CD4-positive, alpha-beta T cell treated with Interleukin-1 beta for 1 hour (primary cell): ENCODE results near the gene USP17L25.
"Not testable (repeated sequence)": the region's sequence is repeated elsewhere in the genome, so short reads cannot be mapped to it uniquely, and the experiment has no call there.

Experiments used
- DNase-seq, 2 donors: peaks; one replicate each; pipeline ENCODE4 v3.0.0-alpha.2; 2020 to 2022

USP17L25 gene, protein sequence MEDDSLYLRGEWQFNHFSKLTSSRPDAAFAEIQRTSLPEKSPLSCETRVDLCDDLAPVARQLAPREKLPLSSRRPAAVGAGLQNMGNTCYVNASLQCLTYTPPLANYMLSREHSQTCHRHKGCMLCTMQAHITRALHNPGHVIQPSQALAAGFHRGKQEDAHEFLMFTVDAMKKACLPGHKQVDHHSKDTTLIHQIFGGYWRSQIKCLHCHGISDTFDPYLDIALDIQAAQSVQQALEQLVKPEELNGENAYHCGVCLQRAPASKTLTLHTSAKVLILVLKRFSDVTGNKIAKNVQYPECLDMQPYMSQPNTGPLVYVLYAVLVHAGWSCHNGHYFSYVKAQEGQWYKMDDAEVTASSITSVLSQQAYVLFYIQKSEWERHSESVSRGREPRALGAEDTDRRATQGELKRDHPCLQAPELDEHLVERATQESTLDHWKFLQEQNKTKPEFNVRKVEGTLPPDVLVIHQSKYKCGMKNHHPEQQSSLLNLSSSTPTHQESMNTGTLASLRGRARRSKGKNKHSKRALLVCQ

DNA sequence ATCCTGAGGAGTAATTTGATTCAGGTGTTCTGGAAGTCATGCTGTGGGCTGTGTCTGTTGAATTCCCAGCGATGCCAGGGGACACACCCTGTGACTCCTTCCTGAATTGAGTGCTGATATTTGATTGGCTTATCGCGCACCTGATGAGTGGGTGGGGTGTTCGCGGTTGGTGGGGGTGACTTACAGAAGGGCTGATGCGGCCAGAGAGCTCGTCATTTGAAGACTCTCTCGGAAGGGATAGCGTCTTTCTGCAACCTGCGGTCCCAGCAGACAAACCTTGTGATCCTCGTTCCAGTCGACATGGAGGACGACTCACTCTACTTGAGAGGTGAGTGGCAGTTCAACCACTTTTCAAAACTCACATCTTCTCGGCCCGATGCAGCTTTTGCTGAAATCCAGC, at the start of gene USP17L25:
USP17L25 (plus strand) TSS at position 301 of the 400 bp plus-strand sequence; CDS start at position 301, 0 bp downstream.
- not testable (repeated sequence) for DNase-seq

DNA sequence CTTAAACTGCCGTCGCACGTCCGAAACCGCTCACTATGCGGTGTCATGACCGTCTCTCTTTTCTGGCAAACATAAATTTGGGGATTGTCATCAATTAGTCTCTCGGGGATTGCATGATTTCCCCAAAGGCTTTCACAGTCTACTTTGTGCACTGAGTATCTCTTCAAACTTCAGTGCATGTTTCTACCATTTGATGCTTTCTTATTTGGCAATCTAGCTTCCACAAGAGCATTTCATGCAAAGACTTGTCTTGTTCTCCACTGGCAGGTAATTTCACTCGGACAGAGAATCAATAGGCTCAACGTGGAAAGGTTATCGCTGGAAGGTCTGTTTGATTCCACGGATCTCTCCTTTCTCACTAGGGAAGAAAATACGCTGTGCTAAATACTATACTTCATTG, 5.5 kb upstream of the USP17L25 start:
- peak in 1 of 2 donors; percentile 2 for DNase-seq

DNA sequence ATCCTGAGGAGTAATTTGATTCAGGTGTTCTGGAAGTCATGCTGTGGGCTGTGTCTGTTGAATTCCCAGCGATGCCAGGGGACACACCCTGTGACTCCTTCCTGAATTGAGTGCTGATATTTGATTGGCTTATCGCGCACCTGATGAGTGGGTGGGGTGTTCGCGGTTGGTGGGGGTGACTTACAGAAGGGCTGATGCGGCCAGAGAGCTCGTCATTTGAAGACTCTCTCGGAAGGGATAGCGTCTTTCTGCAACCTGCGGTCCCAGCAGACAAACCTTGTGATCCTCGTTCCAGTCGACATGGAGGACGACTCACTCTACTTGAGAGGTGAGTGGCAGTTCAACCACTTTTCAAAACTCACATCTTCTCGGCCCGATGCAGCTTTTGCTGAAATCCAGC, 4.8 kb upstream of the USP17L25 start, which contains the start of gene USP17L24:
USP17L24 (plus strand) TSS at position 301 of the 400 bp plus-strand sequence; CDS start at position 301, 0 bp downstream.
- DNase-seq, result not testable (repeated sequence)

DNA sequence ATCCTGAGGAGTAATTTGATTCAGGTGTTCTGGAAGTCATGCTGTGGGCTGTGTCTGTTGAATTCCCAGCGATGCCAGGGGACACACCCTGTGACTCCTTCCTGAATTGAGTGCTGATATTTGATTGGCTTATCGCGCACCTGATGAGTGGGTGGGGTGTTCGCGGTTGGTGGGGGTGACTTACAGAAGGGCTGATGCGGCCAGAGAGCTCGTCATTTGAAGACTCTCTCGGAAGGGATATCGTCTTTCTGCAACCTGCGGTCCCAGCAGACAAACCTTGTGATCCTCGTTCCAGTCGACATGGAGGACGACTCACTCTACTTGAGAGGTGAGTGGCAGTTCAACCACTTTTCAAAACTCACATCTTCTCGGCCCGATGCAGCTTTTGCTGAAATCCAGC, 4.6 kb downstream of the USP17L25 start, which contains the start of gene USP17L26:
USP17L26 (plus strand) TSS at position 301 of the 400 bp plus-strand sequence; CDS start at position 301, 0 bp downstream.
- not testable (repeated sequence) for DNase-seq

DNA sequence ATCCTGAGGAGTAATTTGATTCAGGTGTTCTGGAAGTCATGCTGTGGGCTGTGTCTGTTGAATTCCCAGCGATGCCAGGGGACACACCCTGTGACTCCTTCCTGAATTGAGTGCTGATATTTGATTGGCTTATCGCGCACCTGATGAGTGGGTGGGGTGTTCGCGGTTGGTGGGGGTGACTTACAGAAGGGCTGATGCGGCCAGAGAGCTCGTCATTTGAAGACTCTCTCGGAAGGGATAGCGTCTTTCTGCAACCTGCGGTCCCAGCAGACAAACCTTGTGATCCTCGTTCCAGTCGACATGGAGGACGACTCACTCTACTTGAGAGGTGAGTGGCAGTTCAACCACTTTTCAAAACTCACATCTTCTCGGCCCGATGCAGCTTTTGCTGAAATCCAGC, 9.4 kb downstream of the USP17L25 start, which contains the start of gene USP17L5:
USP17L5 (plus strand) TSS at position 301 of the 400 bp plus-strand sequence; CDS start at position 301, 0 bp downstream.
- not testable (repeated sequence) for DNase-seq

DNA sequence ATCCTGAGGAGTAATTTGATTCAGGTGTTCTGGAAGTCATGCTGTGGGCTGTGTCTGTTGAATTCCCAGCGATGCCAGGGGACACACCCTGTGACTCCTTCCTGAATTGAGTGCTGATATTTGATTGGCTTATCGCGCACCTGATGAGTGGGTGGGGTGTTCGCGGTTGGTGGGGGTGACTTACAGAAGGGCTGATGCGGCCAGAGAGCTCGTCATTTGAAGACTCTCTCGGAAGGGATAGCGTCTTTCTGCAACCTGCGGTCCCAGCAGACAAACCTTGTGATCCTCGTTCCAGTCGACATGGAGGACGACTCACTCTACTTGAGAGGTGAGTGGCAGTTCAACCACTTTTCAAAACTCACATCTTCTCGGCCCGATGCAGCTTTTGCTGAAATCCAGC, 14.1 kb downstream of the USP17L25 start, which contains the start of gene USP17L27:
USP17L27 (plus strand) TSS at position 301 of the 400 bp plus-strand sequence; CDS start at position 301, 0 bp downstream.
- not testable (repeated sequence) for DNase-seq

DNA sequence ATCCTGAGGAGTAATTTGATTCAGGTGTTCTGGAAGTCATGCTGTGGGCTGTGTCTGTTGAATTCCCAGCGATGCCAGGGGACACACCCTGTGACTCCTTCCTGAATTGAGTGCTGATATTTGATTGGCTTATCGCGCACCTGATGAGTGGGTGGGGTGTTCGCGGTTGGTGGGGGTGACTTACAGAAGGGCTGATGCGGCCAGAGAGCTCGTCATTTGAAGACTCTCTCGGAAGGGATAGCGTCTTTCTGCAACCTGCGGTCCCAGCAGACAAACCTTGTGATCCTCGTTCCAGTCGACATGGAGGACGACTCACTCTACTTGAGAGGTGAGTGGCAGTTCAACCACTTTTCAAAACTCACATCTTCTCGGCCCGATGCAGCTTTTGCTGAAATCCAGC, 18.9 kb downstream of the USP17L25 start, which contains the start of gene USP17L28:
USP17L28 (plus strand) TSS at position 301 of the 400 bp plus-strand sequence; CDS start at position 301, 0 bp downstream.
- DNase-seq, result not testable (repeated sequence)

DNA sequence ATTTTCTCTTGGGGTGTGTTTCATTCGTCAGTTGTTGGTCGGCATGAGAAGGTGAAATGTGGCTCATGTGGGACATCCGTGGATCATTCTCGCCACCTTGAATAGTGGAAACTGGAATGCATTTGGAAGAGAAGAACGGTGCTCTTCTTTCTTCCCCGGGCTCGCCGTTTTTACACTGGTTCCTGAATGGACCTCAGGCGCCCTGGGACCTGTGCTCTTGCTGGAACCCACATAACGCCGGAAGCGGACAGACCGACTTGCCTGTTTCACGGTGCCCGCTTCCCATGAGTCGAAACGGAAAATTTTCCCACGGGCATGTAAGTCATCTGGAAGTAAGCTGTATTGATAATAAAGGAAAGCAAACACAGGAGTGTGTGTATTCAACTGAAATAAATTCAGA, 21.2 kb downstream of the USP17L25 start:
- DNase-seq, result peak in 1 of 2 donors; percentile 6

DNA sequence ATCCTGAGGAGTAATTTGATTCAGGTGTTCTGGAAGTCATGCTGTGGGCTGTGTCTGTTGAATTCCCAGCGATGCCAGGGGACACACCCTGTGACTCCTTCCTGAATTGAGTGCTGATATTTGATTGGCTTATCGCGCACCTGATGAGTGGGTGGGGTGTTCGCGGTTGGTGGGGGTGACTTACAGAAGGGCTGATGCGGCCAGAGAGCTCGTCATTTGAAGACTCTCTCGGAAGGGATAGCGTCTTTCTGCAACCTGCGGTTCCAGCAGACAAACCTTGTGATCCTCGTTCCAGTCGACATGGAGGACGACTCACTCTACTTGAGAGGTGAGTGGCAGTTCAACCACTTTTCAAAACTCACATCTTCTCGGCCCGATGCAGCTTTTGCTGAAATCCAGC, 23.6 kb downstream of the USP17L25 start, which contains the start of gene USP17L29:
USP17L29 (plus strand) TSS at position 301 of the 400 bp plus-strand sequence; CDS start at position 301, 0 bp downstream.
- DNase-seq, result not testable (repeated sequence)

DNA sequence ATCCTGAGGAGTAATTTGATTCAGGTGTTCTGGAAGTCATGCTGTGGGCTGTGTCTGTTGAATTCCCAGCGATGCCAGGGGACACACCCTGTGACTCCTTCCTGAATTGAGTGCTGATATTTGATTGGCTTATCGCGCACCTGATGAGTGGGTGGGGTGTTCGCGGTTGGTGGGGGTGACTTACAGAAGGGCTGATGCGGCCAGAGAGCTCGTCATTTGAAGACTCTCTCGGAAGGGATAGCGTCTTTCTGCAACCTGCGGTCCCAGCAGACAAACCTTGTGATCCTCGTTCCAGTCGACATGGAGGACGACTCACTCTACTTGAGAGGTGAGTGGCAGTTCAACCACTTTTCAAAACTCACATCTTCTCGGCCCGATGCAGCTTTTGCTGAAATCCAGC, 33.1 kb downstream of the USP17L25 start, which contains the start of gene USP17L30:
USP17L30 (plus strand) TSS at position 301 of the 400 bp plus-strand sequence; CDS start at position 301, 0 bp downstream.
- DNase-seq, result not testable (repeated sequence)

DNA sequence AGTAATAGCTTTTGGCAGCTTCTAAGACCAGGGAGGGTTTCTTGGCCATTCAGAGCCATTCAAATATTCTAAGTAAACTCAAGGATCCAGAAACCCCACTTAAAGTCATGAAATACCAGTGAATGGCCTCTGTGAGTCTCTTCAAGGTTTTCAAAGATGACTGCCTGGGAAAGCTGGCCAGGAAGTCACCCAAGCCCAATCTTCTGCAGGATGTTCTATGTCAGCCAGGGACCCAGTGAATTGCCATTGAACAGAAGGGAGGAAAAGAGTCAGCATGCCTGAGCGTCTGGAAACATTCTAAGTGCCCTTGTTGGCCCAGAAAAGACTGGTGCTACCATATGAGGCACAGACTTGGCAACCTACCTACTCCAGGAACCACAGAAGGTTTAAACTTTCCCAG, 50.2 kb downstream of the USP17L25 start:
- DNase-seq, result not testable (repeated sequence)
